K562 (cell line): ENCODE data around the gene ANKRD34A. TPM values are rescaled to one million over a fixed set of nuclear protein-coding genes. Genes with fewer than 3 reads are reported as not detected.

ENCODE experiments used
- ARHGAP35 ChIP-seq: fragments of 450-650 bp; IDR thresholded peaks from 2 replicates; pipeline ENCODE4 v1.6.1; 2018; ENCODE audit not compliant: partially characterized antibody
- CBX2 ChIP-seq: fragments of 200-600 bp; sonication (generic); IDR thresholded peaks from one replicate; pipeline ENCODE4 v1.6.1; 2012; ENCODE audit warnings: mild to moderate bottlenecking, low read length, inconsistent platforms; ENCODE audit not compliant: insufficient read depth, poor library complexity, severe bottlenecking
- DEAF1 ChIP-seq: fragments of 450-650 bp; formaldehyde crosslinking; IDR thresholded peaks from 2 replicates; pipeline ENCODE4 v1.4.0; 2020; ENCODE audit warnings: mild to moderate bottlenecking, moderate library complexity
- FOSL1 ChIP-seq: fragments of 200-800 bp; sonication (Bioruptor generic); conservative IDR thresholded peaks from 2 replicates; pipeline ENCODE4 v1.6.1; 2016; ENCODE audit warnings: missing genetic modification characterization, missing compliant biosample characterization
- FOXK1 ChIP-seq: sonication (generic); formaldehyde crosslinking; IDR thresholded peaks from 2 replicates; pipeline ENCODE4 v1.8.0; 2022; ENCODE audit warnings: missing genetic modification reagents, mild to moderate bottlenecking, borderline replicate concordance
- HDAC3 ChIP-seq: fragments of 450-650 bp; IDR thresholded peaks from 2 replicates; pipeline ENCODE4 v1.6.1; 2018; ENCODE audit warnings: borderline replicate concordance, mild to moderate bottlenecking, moderate library complexity; ENCODE audit not compliant: partially characterized antibody
- ILF3 ChIP-seq: fragments of 450-650 bp; IDR thresholded peaks from 2 replicates; pipeline ENCODE4 v1.6.1; 2018; ENCODE audit warnings: antibody characterized with exemption, mild to moderate bottlenecking, moderate library complexity, borderline replicate concordance
- KAT7 ChIP-seq: sonication (generic); formaldehyde crosslinking; IDR thresholded peaks from 2 replicates; pipeline ENCODE4 v1.8.0; 2022; ENCODE audit warnings: missing genetic modification reagents, mild to moderate bottlenecking, borderline replicate concordance
- KHSRP ChIP-seq: fragments of 450-650 bp; IDR thresholded peaks from 2 replicates; pipeline ENCODE4 v1.6.1; 2017
- MAFK ChIP-seq: IDR thresholded peaks from 2 replicates; pipeline ENCODE4 v1.6.1; 2011; ENCODE audit warnings: low read length, improper control_type of control experiment
- MTA3 ChIP-seq: fragments of 450-650 bp; formaldehyde crosslinking; IDR thresholded peaks from 2 replicates; pipeline ENCODE4 v1.6.1; 2017; ENCODE audit warnings: mild to moderate bottlenecking, borderline replicate concordance
- NR1H2 ChIP-seq: sonication (generic); formaldehyde crosslinking; IDR thresholded peaks from 2 replicates; pipeline ENCODE4 v1.4.0; 2020; ENCODE audit warnings: mild to moderate bottlenecking, missing genetic modification reagents
- POLR2AphosphoS2 ChIP-seq: IDR thresholded peaks from 2 replicates; pipeline ENCODE4 v1.6.1; 2012; ENCODE audit warnings: low read length, improper control_type of control experiment
- POLR2B ChIP-seq: fragments of 450-650 bp; IDR thresholded peaks from 2 replicates; pipeline ENCODE4 v1.6.1; 2018; ENCODE audit warnings: low read depth; ENCODE audit not compliant: partially characterized antibody
- POLR2H ChIP-seq: IDR thresholded peaks from 2 replicates; pipeline ENCODE4 v1.6.1; 2016; ENCODE audit warnings: missing genetic modification characterization, low read depth, mild to moderate bottlenecking, control low read depth, missing compliant biosample characterization, moderate library complexity
- TAF15 ChIP-seq: fragments of 200-400 bp; formaldehyde crosslinking; IDR thresholded peaks from 2 replicates; pipeline ENCODE4 v1.6.1; 2017; ENCODE audit warnings: mild to moderate bottlenecking, low read depth, low read length, moderate library complexity
- TCF3 ChIP-seq: sonication (generic); formaldehyde crosslinking; IDR thresholded peaks from 2 replicates; pipeline ENCODE4 v1.4.0; 2020; ENCODE audit warnings: mild to moderate bottlenecking, missing genetic modification reagents
- THRAP3 ChIP-seq: fragments of 450-650 bp; IDR thresholded peaks from 2 replicates; pipeline ENCODE4 v1.6.1; 2016; ENCODE audit warnings: mild to moderate bottlenecking, inconsistent platforms, borderline replicate concordance
- ZBTB34 ChIP-seq: fragments of 250-450 bp; sonication (Bioruptor Pico); IDR thresholded peaks from 2 replicates; pipeline ENCODE4 v1.8.0; 2021; ENCODE audit warnings: mild to moderate bottlenecking, moderate library complexity
- ZBTB43 ChIP-seq: sonication (generic); formaldehyde crosslinking; IDR thresholded peaks from 2 replicates; pipeline ENCODE4 v1.8.0; 2023; ENCODE audit warnings: mild to moderate bottlenecking, missing genetic modification reagents
- ZNF274 ChIP-seq: IDR thresholded peaks from 2 replicates; pipeline ENCODE4 v1.6.1; 2011; ENCODE audit warnings: low read depth, mild to moderate bottlenecking, low read length, moderate library complexity, borderline replicate concordance
- polyA plus RNA-seq, 8 experiments: library from polyadenylated mRNA; depleted of rRNA in 4 of 8; stranded (reverse) in 5 of 8; unstranded in 3 of 8; fragments of >200 nt; fragmentation: Nextera tagmentation in 2 of 8; fragmentation: Illumina TruSeq in 1 of 8; extraction: Ambion mirVana in 2 of 8; extraction: Trizol in 1 of 8; gene quantifications; 2 replicates each; pipeline versions ENCODE4 v1.2.1 to v1.2.3, GENCODE V29; 2011 to 2014; ENCODE audit warnings: inconsistent platforms in 1 of 8, missing spikeins in 1 of 8
- total RNA-seq, 7 experiments: library from RNA; depleted of rRNA in 6 of 7; stranded (reverse); fragments of >200 nt in 6 of 7; fragmentation: Illumina TruSeq in 2 of 7; extraction: Trizol in 2 of 7; gene quantifications; 2 replicates each; pipeline versions ENCODE4 v1.2.1 to v1.2.3, GENCODE V29; 2011 to 2021; ENCODE audit warnings: low replicate concordance in 1 of 7

Gene ANKRD34A
- total and polyA plus RNA-seq, 9 of the 15 experiments (the other 6 are each of a cell fraction or from before 2014, with no cell fraction given), result 0.06 to 1.6 (median 0.43) TPM

- TF ChIP-seq ILF3 (peak; percentile 43; the same call in 1 of the 2 replicates), THRAP3 (0 out of 2 replicates have a peak, but pooled peaks have one; percentile 53), ARHGAP35 (peak; percentile 31), NR1H2 (0 out of 2 replicates have a peak, but pooled peaks have one; percentile 5), MAFK (0 out of 2 replicates have a peak, but pooled peaks have one; percentile 12), TCF3 (CRISPR knock-in tag) (no peak), ZNF274 (no peak), MTA3 (0 out of 2 replicates have a peak, but pooled peaks have one; percentile 7), KHSRP (peak; percentile 60; the same call in 1 of the 2 replicates), FOXK1 (CRISPR knock-in tag) (peak; percentile 24; the same call in 1 of the 2 replicates), POLR2H (no peak), KAT7 (CRISPR knock-in tag) (no peak), POLR2B (peak; percentile 78), HDAC3 (peak; percentile 8), ZBTB43 (CRISPR knock-in tag) (no peak), POLR2AphosphoS2 (peak; percentile 27), FOSL1 (tag) (no peak), CBX2 (no peak), ZBTB34 (CRISPR knock-in tag) (no peak), TAF15 (no peak), DEAF1 (CRISPR knock-in tag) (peak; percentile 10; the same call in 1 of the 2 replicates)
Observed at GRCh38 chr1:145993618-145994390, 29.4 kb upstream of the ANKRD34A start (continued).
